NB4 (cell line): Measurements from ENCODE around the gene OPCML.

Source experiments
- DNase-seq: peaks from one replicate; pipeline ENCODE4 v3.0.0; 2010; ENCODE audit warnings: low read depth
- H3K4me3 ChIP-seq: one replicate; pipeline ENCODE4 v1.5.1; 2011; ENCODE audit warnings: mild to moderate bottlenecking, low read depth, low read length, moderate library complexity
- MYC ChIP-seq: IDR thresholded peaks from 2 replicates; pipeline ENCODE4 v1.6.1; 2011; ENCODE audit warnings: low read depth, low read length
- POLR2A ChIP-seq: IDR thresholded peaks from 2 replicates; pipeline ENCODE4 v1.6.1; 2011; ENCODE audit warnings: mild to moderate bottlenecking; ENCODE audit not compliant: insufficient read length; ENCODE audit errors: extremely low read depth
- TF ChIP-seq, protein P1 (sequence below): IDR thresholded peaks from one replicate; pipeline ENCODE4 v1.5.1; 2012; ENCODE audit warnings: low read depth, low read length
- TF ChIP-seq, protein P2 (sequence below): IDR thresholded peaks from 2 replicates; pipeline ENCODE4 v1.6.1; 2011; ENCODE audit warnings: low read depth, low read length

OPCML gene

GRCh38 chr11:132559331-132560036, 972.8 kb downstream of the OPCML start:
- TF ChIP-seq POLR2A (no peak), MYC (no peak)
- TF ChIP-seq, protein P1, sequence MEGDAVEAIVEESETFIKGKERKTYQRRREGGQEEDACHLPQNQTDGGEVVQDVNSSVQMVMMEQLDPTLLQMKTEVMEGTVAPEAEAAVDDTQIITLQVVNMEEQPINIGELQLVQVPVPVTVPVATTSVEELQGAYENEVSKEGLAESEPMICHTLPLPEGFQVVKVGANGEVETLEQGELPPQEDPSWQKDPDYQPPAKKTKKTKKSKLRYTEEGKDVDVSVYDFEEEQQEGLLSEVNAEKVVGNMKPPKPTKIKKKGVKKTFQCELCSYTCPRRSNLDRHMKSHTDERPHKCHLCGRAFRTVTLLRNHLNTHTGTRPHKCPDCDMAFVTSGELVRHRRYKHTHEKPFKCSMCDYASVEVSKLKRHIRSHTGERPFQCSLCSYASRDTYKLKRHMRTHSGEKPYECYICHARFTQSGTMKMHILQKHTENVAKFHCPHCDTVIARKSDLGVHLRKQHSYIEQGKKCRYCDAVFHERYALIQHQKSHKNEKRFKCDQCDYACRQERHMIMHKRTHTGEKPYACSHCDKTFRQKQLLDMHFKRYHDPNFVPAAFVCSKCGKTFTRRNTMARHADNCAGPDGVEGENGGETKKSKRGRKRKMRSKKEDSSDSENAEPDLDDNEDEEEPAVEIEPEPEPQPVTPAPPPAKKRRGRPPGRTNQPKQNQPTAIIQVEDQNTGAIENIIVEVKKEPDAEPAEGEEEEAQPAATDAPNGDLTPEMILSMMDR, result no peak
- TF ChIP-seq, protein P2, sequence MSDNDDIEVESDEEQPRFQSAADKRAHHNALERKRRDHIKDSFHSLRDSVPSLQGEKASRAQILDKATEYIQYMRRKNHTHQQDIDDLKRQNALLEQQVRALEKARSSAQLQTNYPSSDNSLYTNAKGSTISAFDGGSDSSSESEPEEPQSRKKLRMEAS, result no peak
- H3K4me3 ChIP-seq, result no peak overlapping the region
- no peak for DNase-seq

GRCh38 chr11:132556316-132556715, 976.0 kb downstream of the OPCML start:
- no peak overlapping the region for H3K4me3 ChIP-seq
- TF ChIP-seq, protein P1, result no peak
- TF ChIP-seq POLR2A, result no peak
- no peak for TF ChIP-seq MYC
- TF ChIP-seq, protein P2, result no peak
- peak; percentile 8 for DNase-seq

DNA sequence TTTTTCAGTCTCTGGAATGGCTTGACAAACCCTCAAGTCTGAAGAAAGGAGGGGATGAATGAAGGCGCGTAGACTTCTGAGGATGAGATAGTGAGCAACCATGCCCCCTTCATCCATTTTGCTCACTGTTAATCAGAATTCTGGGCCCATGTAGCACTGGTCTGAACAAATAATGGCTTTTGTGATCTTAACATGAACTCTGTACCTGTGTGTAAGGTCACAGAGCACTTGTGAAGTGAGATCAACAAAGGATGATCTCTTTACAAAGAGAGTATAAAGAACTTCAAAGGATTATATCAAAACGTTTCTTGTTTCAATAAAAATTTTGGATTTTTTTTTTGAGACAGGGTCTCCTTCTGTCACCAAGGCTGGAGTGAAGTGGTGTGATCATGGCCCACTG, 976.7 kb downstream of the OPCML start:
- TF ChIP-seq, protein P2, result no peak
- TF ChIP-seq, protein P1, result no peak
- TF ChIP-seq POLR2A, result no peak
- no peak for TF ChIP-seq MYC
- H3K4me3 ChIP-seq, result no peak overlapping the region
- DNase-seq, result no peak

DNA sequence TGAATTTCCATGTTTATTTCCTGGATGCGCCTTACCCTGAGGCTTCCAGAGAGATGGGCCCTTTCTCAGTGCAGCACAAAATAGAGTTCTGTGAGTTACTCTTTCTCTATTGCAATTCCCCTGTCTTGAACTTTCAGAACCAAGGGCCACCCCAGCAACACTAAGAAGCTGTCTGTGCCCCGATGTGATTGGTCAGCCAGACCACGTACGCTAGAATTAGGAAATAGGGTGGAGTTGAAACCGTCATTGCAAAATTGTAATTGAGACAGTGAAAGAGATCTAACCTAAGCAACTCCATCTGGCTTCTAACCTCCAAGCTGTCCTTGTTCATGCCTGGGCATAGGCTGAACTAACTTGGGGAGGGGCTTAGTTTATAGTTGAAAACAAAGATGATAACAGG, 981.3 kb downstream of the OPCML start:
- H3K4me3 ChIP-seq, result no peak overlapping the region
- no peak for DNase-seq
- TF ChIP-seq, protein P2, result no peak
- TF ChIP-seq, protein P1, result no peak

DNA sequence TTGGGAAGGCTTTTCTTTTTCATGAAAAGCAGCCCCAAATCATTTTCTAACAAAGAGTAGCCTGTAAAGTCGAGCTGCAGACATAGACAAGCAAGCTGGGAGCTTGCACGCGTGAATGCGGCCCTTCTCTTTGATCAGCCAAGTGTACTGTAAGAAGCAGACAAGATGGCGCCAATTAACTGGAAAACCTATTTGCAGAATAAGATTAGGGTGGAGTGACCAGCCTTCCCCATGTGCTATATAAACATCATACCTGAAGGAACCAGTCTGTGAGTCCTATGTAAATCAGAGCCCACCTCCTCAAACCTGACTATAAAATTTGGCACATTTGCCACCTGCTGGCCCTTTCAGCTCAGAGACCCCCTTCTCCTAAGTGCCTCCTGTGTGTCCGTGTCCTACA, 982.7 kb downstream of the OPCML start:
- TF ChIP-seq POLR2A (no peak), MYC (no peak)
- TF ChIP-seq, protein P1, result no peak
- TF ChIP-seq, protein P2, result no peak
- DNase-seq, result no peak
- no peak overlapping the region for H3K4me3 ChIP-seq

GRCh38 chr11:132549001-132549400, 983.3 kb downstream of the OPCML start:
- TF ChIP-seq POLR2A, result no peak
- TF ChIP-seq, protein P2, result no peak
- no peak for TF ChIP-seq MYC
- TF ChIP-seq, protein P1, result no peak
- no peak for DNase-seq
- H3K4me3 ChIP-seq, result no peak overlapping the region
